NCI-H460 (cell line): ENCODE measurements around the gene SMIM10L2A. TPM values are rescaled to one million over a fixed set of nuclear protein-coding genes. Genes with fewer than 3 reads are reported as not detected.
"Not testable (repeated sequence)": the region's sequence is repeated elsewhere in the genome, so short reads cannot be mapped to it uniquely, and the experiment has no call there.

Experiments used
- DNase-seq: peaks from one replicate; pipeline ENCODE4 v3.0.0-alpha.2; 2016; ENCODE audit warnings: low read depth; ENCODE audit errors: extremely low read depth
- polyA plus RNA-seq: library from polyadenylated mRNA; depleted of rRNA; stranded (reverse); fragments of >200 nt; gene quantifications from 2 replicates; pipeline ENCODE4 v1.2.3, GENCODE V29; 2014; cell fraction: nucleus; rRNA removed
- total RNA-seq: library from RNA; depleted of rRNA; stranded (reverse); fragments of >200 nt; shearing (Covaris generic); gene quantifications from 2 replicates; pipeline ENCODE4 v1.2.3, GENCODE V29; 2014; rRNA removed

Gene SMIM10L2A
- total RNA-seq, result 2.8 and 3.3 TPM in 2 replicates
- 11.4 and 12.3 TPM in 2 replicates for polyA plus RNA-seq

- DNase-seq, result no peak
Observed at GRCh38 chrX:135421932-135422809, at the start of gene SMIM10L2A. TSS of gene SMIM10L2A (plus strand) at chrX:135421944. CDS start at chrX:135422132, 188 bp downstream.

GRCh38 chrX:135373357-135373756, 48.4 kb upstream of the SMIM10L2A start:
- DNase-seq, result no peak

GRCh38 chrX:135382260-135382659, 39.5 kb upstream of the SMIM10L2A start:
- no peak for DNase-seq

- DNase-seq, result no peak
Observed at GRCh38 chrX:135383249-135383648, 38.5 kb upstream of the SMIM10L2A start.

GRCh38 chrX:135384161-135384836, 37.4 kb upstream of the SMIM10L2A start:
- DNase-seq, result no peak

GRCh38 chrX:135388841-135389240, 32.9 kb upstream of the SMIM10L2A start:
- DNase-seq, result no peak

- DNase-seq, result no peak
Observed at GRCh38 chrX:135389243-135389642, 32.5 kb upstream of the SMIM10L2A start.

- DNase-seq, result peak; percentile 62
Observed at GRCh38 chrX:135389717-135390116, 32.0 kb upstream of the SMIM10L2A start.

- DNase-seq, result no peak
Observed at GRCh38 chrX:135391734-135392133, 30.0 kb upstream of the SMIM10L2A start.

GRCh38 chrX:135393051-135393450, 28.7 kb upstream of the SMIM10L2A start:
- DNase-seq, result no peak

- DNase-seq, result no peak
Observed at GRCh38 chrX:135395064-135395463, 26.7 kb upstream of the SMIM10L2A start.

GRCh38 chrX:135396109-135396508, 25.6 kb upstream of the SMIM10L2A start:
- DNase-seq, result peak; percentile 40

GRCh38 chrX:135396566-135396965, 25.2 kb upstream of the SMIM10L2A start:
- DNase-seq, result no peak

- DNase-seq, result no peak
Observed at GRCh38 chrX:135397652-135398051, 24.1 kb upstream of the SMIM10L2A start.

- no peak for DNase-seq
Observed at GRCh38 chrX:135403374-135403773, 18.4 kb upstream of the SMIM10L2A start.

GRCh38 chrX:135406428-135406827, 15.3 kb upstream of the SMIM10L2A start:
- not testable (repeated sequence) for DNase-seq

- no peak for DNase-seq
Observed at GRCh38 chrX:135408794-135409193, 12.9 kb upstream of the SMIM10L2A start.

- DNase-seq, result no peak
Observed at GRCh38 chrX:135410861-135411627, 10.7 kb upstream of the SMIM10L2A start.

- peak; percentile 20 for DNase-seq
Observed at GRCh38 chrX:135411893-135412292, 9.9 kb upstream of the SMIM10L2A start.

- DNase-seq, result no peak
Observed at GRCh38 chrX:135416546-135416945, 5.2 kb upstream of the SMIM10L2A start.

GRCh38 chrX:135420831-135421230, 913 bp upstream of the SMIM10L2A start:
- no peak for DNase-seq
